ENCODE measurements around the gene IQSEC1.

DNA sequence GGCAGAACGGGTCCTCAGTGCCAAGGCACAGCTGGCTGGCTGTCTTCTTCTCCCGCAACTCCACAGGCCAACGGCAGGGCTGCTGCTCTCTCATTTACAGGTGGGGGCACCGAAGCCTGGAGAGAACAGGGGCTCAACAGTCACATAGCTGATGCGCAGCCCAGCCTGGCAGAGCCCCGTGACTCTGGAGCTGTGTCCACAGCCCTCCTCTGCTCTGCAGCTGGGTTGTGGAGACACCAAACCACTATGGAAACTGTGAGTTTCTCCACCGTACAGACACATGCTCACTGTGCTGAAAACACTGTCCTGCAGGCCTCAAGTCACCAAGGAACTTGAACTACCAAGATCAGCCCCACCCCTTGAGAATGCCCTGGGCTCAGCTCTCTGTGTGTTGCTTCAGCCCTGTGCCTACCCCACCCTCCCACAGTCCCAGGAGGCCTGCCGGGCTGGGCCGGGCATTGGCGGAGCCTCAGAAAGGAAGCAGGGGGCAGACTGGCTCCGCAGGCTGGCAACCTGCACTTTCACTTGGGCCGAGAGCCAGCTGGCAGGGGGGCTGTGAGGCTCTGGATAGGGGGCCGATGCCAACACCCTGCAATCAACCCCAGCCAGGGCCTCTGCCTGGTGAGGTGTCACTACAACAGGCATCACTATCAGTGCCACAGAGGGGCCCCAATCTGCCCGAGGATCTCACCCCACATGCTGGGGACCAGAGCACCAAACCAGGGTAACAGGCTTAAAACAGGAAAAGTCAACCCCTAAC is 118.2 kb downstream of the IQSEC1 start:
- TF ChIP-seq, protein P1, sequence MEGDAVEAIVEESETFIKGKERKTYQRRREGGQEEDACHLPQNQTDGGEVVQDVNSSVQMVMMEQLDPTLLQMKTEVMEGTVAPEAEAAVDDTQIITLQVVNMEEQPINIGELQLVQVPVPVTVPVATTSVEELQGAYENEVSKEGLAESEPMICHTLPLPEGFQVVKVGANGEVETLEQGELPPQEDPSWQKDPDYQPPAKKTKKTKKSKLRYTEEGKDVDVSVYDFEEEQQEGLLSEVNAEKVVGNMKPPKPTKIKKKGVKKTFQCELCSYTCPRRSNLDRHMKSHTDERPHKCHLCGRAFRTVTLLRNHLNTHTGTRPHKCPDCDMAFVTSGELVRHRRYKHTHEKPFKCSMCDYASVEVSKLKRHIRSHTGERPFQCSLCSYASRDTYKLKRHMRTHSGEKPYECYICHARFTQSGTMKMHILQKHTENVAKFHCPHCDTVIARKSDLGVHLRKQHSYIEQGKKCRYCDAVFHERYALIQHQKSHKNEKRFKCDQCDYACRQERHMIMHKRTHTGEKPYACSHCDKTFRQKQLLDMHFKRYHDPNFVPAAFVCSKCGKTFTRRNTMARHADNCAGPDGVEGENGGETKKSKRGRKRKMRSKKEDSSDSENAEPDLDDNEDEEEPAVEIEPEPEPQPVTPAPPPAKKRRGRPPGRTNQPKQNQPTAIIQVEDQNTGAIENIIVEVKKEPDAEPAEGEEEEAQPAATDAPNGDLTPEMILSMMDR (conservative IDR thresholded peaks at IDR 0.05 in 1 of 2, IDR thresholded peaks at IDR 0.05 in 1 of 2; ENCODE audit: low read depth in 1 of 2, low read length in 2 of 2), result no peak
- no peak for TF ChIP-seq EZH2 (IDR thresholded peaks at IDR 0.05; ENCODE audit: low read length, missing control alignments)
